Measurements from ENCODE around the gene BLOC1S6. TPM values are rescaled to one million over a fixed set of nuclear protein-coding genes. Genes with fewer than 3 reads are reported as not detected.
A peak's percentile ranks its signal among the peaks of the same experiment; 100 is the strongest.
"Not testable (repeated sequence)": the region's sequence is repeated elsewhere in the genome, so short reads cannot be mapped to it uniquely, and the experiment has no call there.

Gene BLOC1S6
- total RNA-seq, 1 donor from 2014 or later = 30.9 TPM

- peak; percentile 32 for DNase-seq (ENCODE audit: low spot score)
These were observed 54.2 kb downstream of the BLOC1S6 start for GRCh38 chr15:45641374-45641781.

DNA sequence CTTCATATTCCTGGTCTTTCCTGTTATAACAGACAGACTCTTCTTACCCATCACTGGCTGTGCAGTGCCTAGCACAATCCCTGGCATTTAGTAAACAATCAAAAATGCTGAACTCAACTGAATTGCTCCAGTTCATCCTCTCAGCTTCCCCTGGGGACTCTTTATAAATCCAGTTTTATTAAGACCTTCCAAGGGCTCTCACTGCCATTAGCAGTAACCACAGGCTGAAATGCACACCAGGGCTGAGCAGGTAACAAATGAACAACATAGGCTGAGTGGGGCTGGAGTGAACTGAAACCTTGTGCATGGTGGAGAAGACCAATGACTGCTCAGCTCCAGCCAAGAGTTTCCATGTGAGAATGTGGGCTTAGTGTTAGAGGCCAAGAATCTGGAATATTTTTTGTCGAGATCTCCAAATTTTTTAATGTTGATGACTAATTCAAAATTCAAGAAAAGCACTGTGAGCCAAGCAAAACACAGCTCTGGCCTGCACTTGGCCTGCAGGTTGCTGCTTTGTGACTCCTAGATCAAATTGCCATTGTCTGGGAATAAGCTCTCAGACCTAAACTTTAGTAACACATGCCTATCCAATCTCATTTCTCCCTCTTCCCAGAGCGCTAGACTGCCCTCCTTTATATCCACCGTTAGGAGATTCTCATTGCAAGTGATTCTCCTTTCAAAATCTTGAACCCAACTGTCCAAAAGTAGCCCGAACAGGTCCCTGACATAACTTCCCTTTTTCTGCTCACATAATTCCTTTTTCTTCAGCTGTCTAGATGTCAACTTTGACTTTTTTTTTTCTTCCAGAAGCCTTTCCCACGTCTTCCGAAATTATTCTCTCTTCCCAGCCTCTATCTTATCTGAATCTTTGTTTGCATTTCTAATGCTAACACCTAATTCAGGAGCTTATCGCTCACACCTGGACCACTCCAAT is 55.1 kb downstream of the BLOC1S6 start:
- no peak for DNase-seq (ENCODE audit: low spot score)

DNA sequence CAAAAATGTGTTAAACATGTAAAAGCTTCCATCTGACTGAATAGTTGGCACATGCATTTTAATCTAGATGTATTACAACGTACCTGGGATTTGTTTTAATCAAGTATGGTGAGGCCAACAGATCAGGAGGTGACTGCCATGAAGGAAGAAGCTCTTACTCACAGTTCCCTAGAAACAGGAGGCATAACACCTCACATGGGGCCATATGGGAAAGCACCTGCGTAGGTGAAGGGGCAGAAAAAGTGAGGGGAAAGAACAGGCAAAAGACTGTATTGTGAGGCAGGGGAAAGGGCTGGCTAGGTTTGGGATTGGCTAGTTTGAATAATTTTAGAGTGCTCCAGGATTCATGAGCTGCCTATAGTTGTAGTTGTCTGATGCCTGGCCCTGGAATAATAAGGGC is 57.3 kb downstream of the BLOC1S6 start:
- DNase-seq (ENCODE audit: low spot score) = no peak

GRCh38 chr15:45645026-45645980 is 58.1 kb downstream of the BLOC1S6 start:
- no peak for DNase-seq (ENCODE audit: low spot score)

DNA sequence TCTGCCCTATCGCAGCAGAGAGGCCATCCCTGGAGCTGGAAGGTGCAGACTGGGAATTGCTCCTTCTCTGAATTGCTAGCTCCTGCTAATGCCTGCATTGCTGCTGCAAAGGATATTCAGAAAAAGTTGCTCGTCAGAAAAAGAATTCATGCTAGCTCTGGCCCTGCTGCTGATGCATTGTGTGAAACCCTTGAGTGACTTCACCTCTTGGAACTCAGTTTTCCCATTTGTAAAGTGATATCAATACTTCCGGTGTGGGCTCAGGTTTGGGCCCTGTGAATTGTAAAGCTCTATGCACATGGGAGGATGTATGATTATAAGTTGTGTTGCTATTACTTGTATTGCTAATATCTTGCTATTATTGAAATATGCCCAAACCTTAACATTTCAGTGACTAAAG is 59.0 kb downstream of the BLOC1S6 start:
- no peak for DNase-seq (ENCODE audit: low spot score)

- no peak for DNase-seq (ENCODE audit: low spot score)
These were observed 60.6 kb downstream of the BLOC1S6 start for GRCh38 chr15:45647828-45648227.

DNA sequence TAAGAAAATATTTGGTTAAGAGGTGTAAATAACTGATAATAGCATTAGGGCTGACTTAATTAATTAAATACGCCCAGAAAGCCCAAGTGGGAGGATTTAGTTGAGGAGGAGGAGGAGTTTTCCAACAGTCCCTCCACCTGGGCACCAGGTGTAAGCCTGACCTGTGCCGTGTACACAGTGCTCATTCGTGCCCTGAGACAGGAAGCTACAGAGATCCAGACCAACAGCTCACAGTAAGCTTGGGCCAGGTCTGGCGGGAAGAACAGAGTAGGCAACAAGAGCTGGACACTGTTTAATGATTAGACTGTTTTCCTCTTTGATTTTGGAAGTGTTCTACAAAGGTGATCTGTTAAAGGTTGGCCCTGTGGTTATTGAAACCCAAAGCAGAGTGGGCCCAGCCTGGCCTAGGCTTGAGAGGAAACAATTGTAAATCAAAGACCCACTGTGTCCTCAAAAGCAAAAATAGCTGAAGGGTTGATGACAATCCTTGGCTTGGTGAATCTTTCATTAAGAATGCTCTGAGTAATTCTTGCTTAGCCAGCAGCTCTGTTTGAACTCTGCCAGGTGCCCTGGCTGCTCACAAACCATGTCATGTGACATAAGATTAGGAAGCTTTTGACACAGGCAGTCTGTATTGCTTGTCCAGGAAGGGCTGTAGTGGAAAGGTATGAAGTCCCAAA is 61.5 kb downstream of the BLOC1S6 start:
- peak; percentile 46 for DNase-seq (ENCODE audit: low spot score)

DNA sequence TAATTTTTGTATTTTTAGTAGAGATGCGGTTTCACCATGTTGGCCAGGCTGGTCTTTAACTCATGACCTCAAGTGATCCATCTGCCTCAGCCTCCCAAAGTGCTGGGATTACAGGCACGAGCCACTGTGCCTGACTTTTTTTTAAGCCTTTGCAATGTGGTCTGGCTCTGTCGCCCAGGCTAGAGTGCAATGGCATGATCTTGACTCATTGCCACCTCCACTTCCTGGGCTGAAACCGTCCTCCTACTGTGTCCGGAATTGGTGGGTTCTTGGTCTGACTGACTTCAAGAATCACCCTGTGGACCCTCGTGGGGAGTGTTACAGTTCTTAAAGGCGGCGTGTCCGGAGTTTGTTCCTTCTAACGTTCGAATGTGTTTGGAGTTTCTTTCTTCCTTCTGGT is 62.8 kb downstream of the BLOC1S6 start:
- not testable (repeated sequence) for DNase-seq (ENCODE audit: low spot score)

DNA sequence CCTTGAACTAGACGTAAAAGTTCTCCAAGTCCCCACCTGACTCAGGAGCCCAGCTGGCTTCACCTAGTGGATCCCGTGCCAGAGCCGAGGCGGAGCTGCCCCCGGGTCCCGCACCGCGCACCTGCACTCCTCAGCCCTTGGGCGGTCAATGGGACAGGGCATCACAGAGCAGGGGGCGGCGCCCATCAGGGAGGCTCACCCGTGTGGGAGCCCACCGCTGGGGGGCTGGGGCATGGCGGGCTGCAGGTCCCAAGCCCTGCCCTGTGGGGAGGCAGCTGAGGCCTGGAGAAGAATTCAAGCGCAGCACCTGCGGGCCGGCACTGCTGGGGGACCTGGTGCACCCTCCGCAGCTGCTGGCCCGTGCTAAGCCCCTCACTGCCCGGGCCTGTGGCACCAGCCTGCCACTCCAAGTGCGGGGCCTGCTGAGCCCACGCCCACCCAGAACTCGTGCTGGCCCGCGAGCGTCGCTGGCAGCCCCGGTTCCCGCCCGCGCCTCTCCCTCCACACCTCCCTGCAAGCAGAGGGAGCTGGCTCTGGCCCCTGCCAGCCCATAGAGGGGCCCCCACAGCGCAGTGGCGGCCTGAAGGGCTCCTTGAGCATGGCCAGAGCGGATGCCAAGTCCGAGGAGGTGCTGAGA is 63.8 kb downstream of the BLOC1S6 start:
- DNase-seq (ENCODE audit: low spot score) = no peak

- no peak for DNase-seq (ENCODE audit: low spot score)
These were observed 66.7 kb downstream of the BLOC1S6 start for GRCh38 chr15:45653702-45654424.

DNA sequence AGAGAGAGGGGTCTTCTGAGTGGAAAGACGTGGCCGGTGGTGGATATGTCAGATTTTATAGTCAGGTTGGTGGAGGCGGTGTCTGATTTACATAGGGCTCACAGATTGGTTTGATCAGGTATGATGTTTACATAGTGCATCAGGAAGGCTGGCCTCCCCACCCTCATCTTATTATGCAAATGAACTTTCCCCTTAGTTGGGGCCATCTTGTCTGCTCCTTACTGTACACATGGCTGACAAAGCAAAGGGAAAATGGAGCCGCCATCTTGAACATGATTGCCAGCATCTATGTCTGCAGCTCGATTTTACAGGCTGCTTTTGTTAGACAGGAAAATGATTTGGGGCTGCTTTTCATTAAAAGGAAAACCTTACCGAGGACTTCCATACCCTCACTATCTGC is 67.6 kb downstream of the BLOC1S6 start:
- DNase-seq (ENCODE audit: low spot score) = no peak

DNA sequence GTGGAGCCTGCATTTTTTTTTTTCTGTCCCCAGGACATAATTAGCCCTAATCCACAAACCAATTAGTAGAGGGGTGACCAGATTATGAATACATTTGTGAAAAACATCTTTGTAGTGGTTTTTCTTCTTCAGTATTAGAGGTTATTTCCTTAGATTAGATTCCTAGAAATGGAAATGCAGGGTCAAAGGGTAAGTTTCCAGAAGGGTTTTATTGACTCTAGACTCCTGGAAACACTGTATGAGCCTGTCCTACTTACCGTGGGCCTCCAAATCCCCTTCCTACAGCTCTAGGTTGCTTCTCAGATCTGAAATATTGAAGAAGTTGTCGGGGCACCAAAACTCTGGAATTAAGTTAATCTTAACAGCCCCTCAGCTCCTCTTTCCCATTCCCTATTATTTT is 70.1 kb downstream of the BLOC1S6 start:
- no peak for DNase-seq (ENCODE audit: low spot score)

GRCh38 chr15:45657764-45658545 is 70.8 kb downstream of the BLOC1S6 start:
- DNase-seq (ENCODE audit: low spot score) = no peak

Other genes starting within 250 kb of the BLOC1S6 start
- 136 TPM for gene GATM, start 208.8 kb upstream of the BLOC1S6 start, total RNA-seq
- gene SLC30A4, start 64.6 kb upstream of the BLOC1S6 start, total RNA-seq = 4.7 TPM
- gene SQOR, start 47.6 kb downstream of the BLOC1S6 start, total RNA-seq = 29.4 TPM

All from mucosa of gallbladder (tissue), 1 donor.